HG03039 (cell line): ENCODE results near the gene RNF224.

Source experiments
- ATAC-seq: cut with Tn5 transposase; IDR thresholded peaks from one replicate; pipeline ENCODE4 v1.9.1; 2021; ENCODE audit warnings: mild to moderate bottlenecking, moderate library complexity; ENCODE audit not compliant: unreplicated experiment

RNF224 gene

GRCh38 chr9:137270929-137271695 lies 43.8 kb downstream of the RNF224 start:
- no peak for ATAC-seq

- no peak for ATAC-seq
These were observed 44.4 kb downstream of the RNF224 start for GRCh38 chr9:137271696-137272076.

- ATAC-seq: no peak
These were observed 45.2 kb downstream of the RNF224 start for GRCh38 chr9:137272241-137273094.

- no peak for ATAC-seq
These were observed 45.8 kb downstream of the RNF224 start for GRCh38 chr9:137273095-137273490.

- no peak for ATAC-seq
These were observed 46.5 kb downstream of the RNF224 start for GRCh38 chr9:137273611-137274320.

GRCh38 chr9:137275203-137275587 lies 47.9 kb downstream of the RNF224 start:
- no peak for ATAC-seq

- no peak for ATAC-seq
These were observed 48.5 kb downstream of the RNF224 start for GRCh38 chr9:137275588-137276472.

- no peak for ATAC-seq
These were observed 49.4 kb downstream of the RNF224 start for GRCh38 chr9:137276473-137277328.

- ATAC-seq: peak; percentile 43
These were observed 50.2 kb downstream of the RNF224 start, which contains the start of gene TOR4A for GRCh38 chr9:137277329-137278041. TSS of gene TOR4A (plus strand) at chr9:137277726. CDS start at chr9:137278690, 964 bp downstream.

- no peak for ATAC-seq
These were observed 50.9 kb downstream of the RNF224 start for GRCh38 chr9:137278061-137278701.
